ENCODE measurements around the gene ISCA2. TPM values are rescaled to one million over a fixed set of nuclear protein-coding genes. Genes with fewer than 3 reads are reported as not detected.
A peak's percentile ranks its signal among the peaks of the same experiment; 100 is the strongest.

Gene ISCA2
- total RNA-seq, 1 donor from 2014 or later: 21.4 TPM

DNA sequence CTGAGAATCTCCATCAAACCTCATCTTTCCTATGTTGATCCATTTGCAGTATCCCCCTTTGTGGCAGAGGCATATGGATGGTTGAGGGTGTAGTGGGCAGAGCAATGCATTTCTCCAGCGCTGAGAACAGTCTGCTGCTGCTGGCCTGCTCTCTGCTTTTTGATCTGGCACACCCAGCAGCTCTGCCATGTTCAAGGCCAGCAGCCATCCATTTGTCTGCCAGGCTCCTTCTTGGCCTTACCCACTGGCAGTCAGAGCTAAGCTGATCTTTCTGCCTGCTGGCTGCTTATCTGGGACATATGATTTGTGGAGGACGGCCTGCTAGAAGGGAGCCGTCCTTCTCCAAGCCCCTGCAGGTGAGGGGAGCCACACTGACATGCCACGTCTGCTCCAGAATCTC, 17.5 kb upstream of the ISCA2 start:
- no peaks in the 10 kb centered on the region for H3K9me3 ChIP-seq
- ATAC-seq (no peak), DNase-seq (no peak)
- TF ChIP-seq, protein P1, sequence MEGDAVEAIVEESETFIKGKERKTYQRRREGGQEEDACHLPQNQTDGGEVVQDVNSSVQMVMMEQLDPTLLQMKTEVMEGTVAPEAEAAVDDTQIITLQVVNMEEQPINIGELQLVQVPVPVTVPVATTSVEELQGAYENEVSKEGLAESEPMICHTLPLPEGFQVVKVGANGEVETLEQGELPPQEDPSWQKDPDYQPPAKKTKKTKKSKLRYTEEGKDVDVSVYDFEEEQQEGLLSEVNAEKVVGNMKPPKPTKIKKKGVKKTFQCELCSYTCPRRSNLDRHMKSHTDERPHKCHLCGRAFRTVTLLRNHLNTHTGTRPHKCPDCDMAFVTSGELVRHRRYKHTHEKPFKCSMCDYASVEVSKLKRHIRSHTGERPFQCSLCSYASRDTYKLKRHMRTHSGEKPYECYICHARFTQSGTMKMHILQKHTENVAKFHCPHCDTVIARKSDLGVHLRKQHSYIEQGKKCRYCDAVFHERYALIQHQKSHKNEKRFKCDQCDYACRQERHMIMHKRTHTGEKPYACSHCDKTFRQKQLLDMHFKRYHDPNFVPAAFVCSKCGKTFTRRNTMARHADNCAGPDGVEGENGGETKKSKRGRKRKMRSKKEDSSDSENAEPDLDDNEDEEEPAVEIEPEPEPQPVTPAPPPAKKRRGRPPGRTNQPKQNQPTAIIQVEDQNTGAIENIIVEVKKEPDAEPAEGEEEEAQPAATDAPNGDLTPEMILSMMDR (IDR thresholded peaks at IDR 0.05): no peak
- no peak overlapping the region for H3K4me3 ChIP-seq
- peaks cover 89% of the 10 kb centered on the region for H3K36me3 ChIP-seq
- H3K27ac ChIP-seq: no peak overlapping the region
- H3K4me1 ChIP-seq: no peaks in the 10 kb centered on the region
- intact Hi-C loops (cut with DNase I): loop anchor here (5.0 kb wide), 1 partner anchor 114 kb away; no protein-coding TSS in a partner anchor
- H3K27me3 ChIP-seq: no peaks in the 10 kb centered on the region

DNA sequence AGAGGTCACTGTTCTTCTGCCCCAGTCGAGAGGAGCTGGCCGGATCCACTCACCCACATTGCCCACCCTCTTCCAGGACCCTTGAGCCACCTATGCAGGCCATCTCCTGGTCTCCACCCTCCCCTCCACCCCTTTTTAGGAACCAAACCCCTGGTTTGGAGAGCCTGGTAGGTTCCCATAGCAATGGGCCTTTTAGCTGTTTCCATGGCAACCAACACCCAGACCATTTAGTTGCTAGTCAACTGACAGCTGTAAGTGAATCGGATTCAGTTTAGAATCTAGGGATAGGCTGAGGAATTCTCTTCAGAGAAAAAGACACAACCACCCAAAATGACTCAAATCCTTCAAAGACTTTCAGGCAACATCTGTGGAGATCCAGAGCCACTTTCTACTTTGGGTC, 17.0 kb upstream of the ISCA2 start:
- TF ChIP-seq, protein P1 (IDR thresholded peaks at IDR 0.05): no peak
- Histone ChIP-seq H3K36me3 (peaks cover 92% of the 10 kb centered on the region), H3K9me3 (no peaks in the 10 kb centered on the region), H3K27ac (no peak overlapping the region), H3K4me3 (no peak overlapping the region), H3K27me3 (no peaks in the 10 kb centered on the region), H3K4me1 (no peaks in the 10 kb centered on the region)
- intact Hi-C loops (cut with DNase I): loop anchor here (5.0 kb wide), 1 partner anchor 114 kb away; no protein-coding TSS in a partner anchor
- ATAC-seq (no peak), DNase-seq (no peak)

DNA sequence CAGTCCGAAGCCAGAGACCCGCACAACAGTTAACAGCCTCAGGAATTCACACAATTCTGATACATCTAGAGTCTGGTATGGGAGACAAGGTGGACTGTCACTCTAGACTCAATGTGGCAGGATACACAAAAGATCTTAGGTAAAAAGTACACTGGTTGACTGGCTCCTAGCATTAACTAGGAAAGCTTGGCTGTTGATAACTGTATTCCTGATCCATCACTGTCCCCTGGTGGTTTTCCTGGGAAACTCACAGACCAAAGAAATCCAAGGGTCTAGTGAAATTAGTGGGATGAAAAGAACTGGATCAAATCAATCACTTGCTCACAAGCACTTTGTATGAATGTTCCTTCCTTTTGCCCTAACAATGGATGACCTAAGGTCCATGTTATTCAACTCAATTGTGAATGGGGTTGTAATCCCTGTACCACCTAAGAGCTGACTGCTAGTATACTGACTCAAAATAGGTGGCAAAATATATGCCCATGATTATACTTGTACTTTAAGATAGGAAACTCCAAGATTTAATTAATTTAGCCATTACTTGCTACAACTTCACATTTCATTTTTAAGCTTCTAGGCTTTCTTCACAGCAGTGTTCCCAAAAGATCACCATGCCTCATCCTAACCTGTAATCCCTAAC, 14.4 kb upstream of the ISCA2 start:
- no peaks in the 10 kb centered on the region for H3K9me3 ChIP-seq
- H3K36me3 ChIP-seq: peaks cover 92% of the 10 kb centered on the region
- H3K4me3 ChIP-seq: no peak overlapping the region
- no peaks in the 10 kb centered on the region for H3K27me3 ChIP-seq
- TF ChIP-seq, protein P1 (IDR thresholded peaks at IDR 0.05): peak; percentile 56
- intact Hi-C loops (cut with DNase I): loop anchor here (5.0 kb wide), 1 partner anchor 117 kb away; no protein-coding TSS in a partner anchor
- ATAC-seq (peak; percentile 29), DNase-seq (no peak)
- H3K27ac ChIP-seq: no peak overlapping the region
- no peaks in the 10 kb centered on the region for H3K4me1 ChIP-seq

DNA sequence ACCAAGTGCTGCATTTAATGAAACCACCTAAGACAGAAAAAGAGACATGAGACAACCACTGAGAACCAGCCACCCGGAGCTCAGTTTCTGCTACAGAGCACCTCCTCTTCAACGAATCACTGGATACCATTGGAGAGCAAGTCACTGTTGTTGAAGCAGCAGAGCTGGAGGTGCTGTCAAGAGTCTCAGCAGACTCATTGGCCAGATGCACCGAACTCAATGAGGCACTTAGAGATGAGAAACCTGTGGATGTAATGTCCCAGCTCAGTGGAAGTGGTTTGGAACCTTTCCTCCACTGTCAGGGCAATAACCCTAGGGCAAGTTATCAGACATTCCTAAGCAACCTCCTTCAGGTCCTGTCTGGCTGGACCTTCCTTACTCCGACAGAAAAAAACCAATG, 13.5 kb upstream of the ISCA2 start:
- H3K36me3 ChIP-seq: peaks cover 94% of the 10 kb centered on the region
- no peak for ATAC-seq
- intact Hi-C loops (cut with DNase I): no loop called here

DNA sequence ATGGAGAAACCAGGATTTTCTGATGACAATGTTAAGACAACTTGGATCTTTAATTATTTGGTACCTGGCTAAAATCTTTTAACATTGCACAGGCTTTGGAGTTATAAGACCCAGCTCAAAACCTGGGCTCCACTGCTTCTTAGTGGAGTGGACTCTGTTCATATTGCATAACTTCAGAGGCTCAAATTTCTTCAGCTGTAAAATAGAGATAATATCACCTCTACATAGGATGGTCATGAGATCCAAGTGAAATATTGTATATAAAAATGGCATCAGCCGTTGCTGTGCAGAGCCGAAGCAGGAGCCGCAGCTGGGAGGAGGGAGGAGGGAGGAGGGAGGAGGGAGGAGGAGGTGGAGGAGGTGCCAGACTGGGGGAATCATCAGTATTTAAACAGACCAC, 11.0 kb upstream of the ISCA2 start:
- ATAC-seq (no peak), DNase-seq (no peak)
- intact Hi-C loops (cut with DNase I): no loop called here
- Histone ChIP-seq H3K9me3 (no peaks in the 10 kb centered on the region), H3K4me1 (peaks cover 22% of the 10 kb centered on the region), H3K27ac (no peak overlapping the region), H3K4me3 (no peak overlapping the region), H3K27me3 (no peaks in the 10 kb centered on the region), H3K36me3 (peaks cover 85% of the 10 kb centered on the region)
- TF ChIP-seq, protein P1 (IDR thresholded peaks at IDR 0.05): no peak

More for the DNA sequence above, 13.5 kb upstream of the ISCA2 start:
- Histone ChIP-seq H3K4me1 (no peaks in the 10 kb centered on the region), H3K27ac (no peak overlapping the region), H3K9me3 (no peaks in the 10 kb centered on the region), H3K27me3 (no peaks in the 10 kb centered on the region), H3K4me3 (no peak overlapping the region)
- DNase-seq: no peak
- TF ChIP-seq, protein P1 (IDR thresholded peaks at IDR 0.05): no peak

All from upper lobe of right lung (tissue), 1 donor.